GM23338 (cell line): ENCODE data around the gene SCAANT1. TPM values are rescaled to one million over a fixed set of nuclear protein-coding genes. Genes with fewer than 3 reads are reported as not detected.

Experiments used
- ATAC-seq: fragments of 200-7000 bp; cut with Tn5 transposase; 3 replicates; pipeline ENCODE4 v1.9.1; 2020
- DNase-seq: peaks from one replicate; pipeline ENCODE4 v3.0.0-alpha.2; 2015; ENCODE audit warnings: low spot score
- H2AFZ ChIP-seq: fragments of 200-600 bp; sonication (generic); 2 replicates; pipeline ENCODE4 v1.8.0; 2016; ENCODE audit warnings: antibody characterized with exemption, mild to moderate bottlenecking, moderate library complexity
- H3F3A ChIP-seq: fragments of 200-600 bp; sonication (generic); replicated peaks from 2 replicates; pipeline ENCODE4 v1.8.0; 2017; ENCODE audit warnings: antibody characterized with exemption, mixed run types, low read depth
- H3K27ac ChIP-seq: fragments of 200-600 bp; sonication (generic); 2 replicates; pipeline ENCODE4 v1.6.1; 2016; ENCODE audit warnings: low read depth
- H3K27me3 ChIP-seq: fragments of 200-600 bp; sonication (generic); 2 replicates; pipeline ENCODE4 v1.8.0; 2016; ENCODE audit warnings: mild to moderate bottlenecking, mixed run types, moderate library complexity; ENCODE audit not compliant: insufficient read depth
- H3K36me3 ChIP-seq: fragments of 200-600 bp; sonication (generic); 2 replicates; pipeline ENCODE4 v1.8.0; 2016; ENCODE audit warnings: mild to moderate bottlenecking; ENCODE audit not compliant: insufficient read depth
- H3K4me1 ChIP-seq: fragments of 200-600 bp; sonication (generic); 2 replicates; pipeline ENCODE4 v1.8.0; 2016; ENCODE audit warnings: mild to moderate bottlenecking, moderate library complexity; ENCODE audit not compliant: insufficient read depth
- H3K4me2 ChIP-seq: fragments of 200-600 bp; sonication (generic); 2 replicates; pipeline ENCODE4 v1.7.1; 2017; ENCODE audit warnings: mixed run types
- H3K4me3 ChIP-seq: fragments of 200-600 bp; sonication (generic); 2 replicates; pipeline ENCODE4 v1.6.1; 2016; ENCODE audit warnings: mixed run types
- H3K79me2 ChIP-seq: fragments of 200-600 bp; sonication (generic); replicated peaks from 2 replicates; pipeline ENCODE4 v1.8.0; 2017; ENCODE audit warnings: mild to moderate bottlenecking; ENCODE audit not compliant: insufficient read depth
- H3K9me2 ChIP-seq: fragments of 200-600 bp; sonication (generic); 2 replicates; pipeline ENCODE4 v1.8.0; 2017; ENCODE audit not compliant: insufficient read depth
- H4K20me1 ChIP-seq: fragments of 200-600 bp; sonication (generic); replicated peaks from 2 replicates; pipeline ENCODE4 v1.8.0; 2017; ENCODE audit warnings: mild to moderate bottlenecking; ENCODE audit not compliant: insufficient read depth
- H3K27ac Mint-ChIP-seq: 2 replicates; pipeline ENCODE4 v1.8.0; 2020; ENCODE audit warnings: inconsistent platforms, mild to moderate bottlenecking, moderate library complexity, mixed read lengths
- H3K27me3 Mint-ChIP-seq: 3 replicates; pipeline ENCODE4 v1.8.0; 2022; ENCODE audit warnings: low read depth, mild to moderate bottlenecking, moderate library complexity, mixed read lengths, inconsistent platforms; ENCODE audit not compliant: insufficient read depth, poor library complexity
- H3K36me3 Mint-ChIP-seq: 3 replicates; pipeline ENCODE4 v1.8.0; 2021; ENCODE audit warnings: low read depth, mild to moderate bottlenecking, inconsistent platforms, moderate library complexity, mixed read lengths
- H3K4me1 Mint-ChIP-seq: 3 replicates; pipeline ENCODE4 v1.8.0; 2020; ENCODE audit warnings: mild to moderate bottlenecking, inconsistent platforms, mixed read lengths
- H3K4me3 Mint-ChIP-seq: 3 replicates; pipeline ENCODE4 v1.8.0; 2021; ENCODE audit warnings: moderate library complexity, mild to moderate bottlenecking, inconsistent platforms, mixed read lengths
- H3K9me3 Mint-ChIP-seq: 3 replicates; pipeline ENCODE4 v1.8.0; 2020; ENCODE audit warnings: moderate library complexity, mild to moderate bottlenecking, inconsistent platforms, mixed read lengths
- CREB1 ChIP-seq: fragments of 250-450 bp; sonication (Bioruptor Pico); IDR thresholded peaks from 2 replicates; pipeline ENCODE4 v1.5.0; 2020; ENCODE audit warnings: low read depth, mild to moderate bottlenecking, moderate library complexity
- CTCF ChIP-seq, 2 experiments: fragments of 200-600 bp in 1 of 2; sonication (generic) in 1 of 2; conservative IDR thresholded peaks; 2 replicates each; pipeline versions ENCODE4 v1.5.1 to v1.6.1; 2016 to 2017; ENCODE audit warnings: antibody characterized with exemption in 2 of 2, low read depth in 2 of 2, mild to moderate bottlenecking in 2 of 2, moderate library complexity in 1 of 2
- ETS1 ChIP-seq: IDR thresholded peaks from 2 replicates; pipeline ENCODE4 v1.6.1; 2016; ENCODE audit warnings: antibody characterized with exemption
- JUNB ChIP-seq: IDR thresholded peaks from one replicate; pipeline ENCODE4 v1.6.1; 2016; ENCODE audit warnings: antibody characterized with exemption; ENCODE audit not compliant: unreplicated experiment
- NANOG ChIP-seq: IDR thresholded peaks from 2 replicates; pipeline ENCODE4 v1.6.1; 2016; ENCODE audit warnings: antibody characterized with exemption, borderline replicate concordance
- POLR2AphosphoS5 ChIP-seq: IDR thresholded peaks from 2 replicates; pipeline ENCODE4 v1.6.1; 2016; ENCODE audit warnings: antibody characterized with exemption, low read depth
- ZNF462 ChIP-seq: fragments of 250-450 bp; sonication (Bioruptor Pico); IDR thresholded peaks from 2 replicates; pipeline ENCODE4 v1.5.0; 2020; ENCODE audit warnings: mild to moderate bottlenecking, moderate library complexity
- polyA plus RNA-seq: library from polyadenylated mRNA; unstranded; fragments of >200 nt; fragmentation: Nextera tagmentation; extraction: Ambion mirVana; gene quantifications from 2 replicates; pipeline ENCODE4 v1.2.1, GENCODE V29; 2016
- total RNA-seq: library from RNA; depleted of rRNA; stranded (reverse); fragments of >200 nt; shearing (Covaris generic); gene quantifications from 2 replicates; pipeline ENCODE4 v1.2.3, GENCODE V29; 2014

SCAANT1 gene
- total and polyA plus RNA-seq, 2 experiments from 2014 or later: 1.2 TPM; not detected in 1

DNA sequence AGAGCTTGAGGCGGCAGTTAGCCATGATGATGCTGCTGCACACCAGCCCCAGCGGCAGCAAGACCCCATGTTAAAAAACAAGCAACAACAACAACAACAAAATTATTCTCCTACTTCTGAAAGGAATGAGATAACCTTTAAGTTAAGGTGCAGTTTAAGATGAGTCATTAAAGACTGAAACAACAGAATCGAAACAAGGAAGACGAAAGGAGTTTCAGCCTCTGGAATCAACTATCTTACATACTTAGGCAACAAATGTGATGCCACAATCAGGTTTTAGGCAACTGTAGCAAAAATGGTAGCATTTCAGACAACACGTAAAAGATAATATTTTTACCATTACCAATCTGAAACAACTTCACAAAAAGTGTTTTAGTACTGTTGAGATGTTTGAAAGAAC lies 12.2 kb downstream of the SCAANT1 start:
- peaks cover 8% of the 10 kb centered on the region for H3K4me1 ChIP-seq
- H3K4me3 Mint-ChIP-seq: no peak overlapping the region
- no peak for TF ChIP-seq JUNB
- no peak for TF ChIP-seq CTCF (conservative IDR thresholded peaks at IDR 0.05; ENCODE audit: low read depth in 2 of 2)
- TF ChIP-seq ZNF462 (CRISPR knock-in tag): no peak
- TF ChIP-seq NANOG: no peak
- no peak for TF ChIP-seq POLR2AphosphoS5
- no peak for TF ChIP-seq CREB1 (CRISPR knock-in tag)
- no peak for TF ChIP-seq ETS1
- no peak overlapping the region for H3K4me2 ChIP-seq
- H3K36me3 Mint-ChIP-seq: peaks cover 17% of the 10 kb centered on the region; the same call in 2 of the 3 replicates
- no peaks in the 10 kb centered on the region for H3K9me2 ChIP-seq
- peaks cover 3% of the 10 kb centered on the region for H3K27me3 Mint-ChIP-seq
- no peaks in the 10 kb centered on the region; the same call in 1 of the 2 replicates for H3K36me3 ChIP-seq
- peaks cover 12% of the 10 kb centered on the region; the same call in 2 of the 3 replicates for H3K4me1 Mint-ChIP-seq
- no peak overlapping the region for H3K27ac Mint-ChIP-seq
- no peaks in the 10 kb centered on the region for H3K9me3 Mint-ChIP-seq
- H3K79me2 ChIP-seq: peaks cover 10% of the 10 kb centered on the region
- ATAC-seq: no peak
- H4K20me1 ChIP-seq: no peaks in the 10 kb centered on the region
- H3K4me3 ChIP-seq: no peak overlapping the region
- H2AFZ ChIP-seq: no peak overlapping the region
- H3F3A ChIP-seq: no peaks in the 10 kb centered on the region
- no peak overlapping the region for H3K27ac ChIP-seq
- no peak for DNase-seq
- H3K27me3 ChIP-seq: no peaks in the 10 kb centered on the region
